ENCODE measurements around the gene ATP6V1A.

The ATP6V1A gene

DNA sequence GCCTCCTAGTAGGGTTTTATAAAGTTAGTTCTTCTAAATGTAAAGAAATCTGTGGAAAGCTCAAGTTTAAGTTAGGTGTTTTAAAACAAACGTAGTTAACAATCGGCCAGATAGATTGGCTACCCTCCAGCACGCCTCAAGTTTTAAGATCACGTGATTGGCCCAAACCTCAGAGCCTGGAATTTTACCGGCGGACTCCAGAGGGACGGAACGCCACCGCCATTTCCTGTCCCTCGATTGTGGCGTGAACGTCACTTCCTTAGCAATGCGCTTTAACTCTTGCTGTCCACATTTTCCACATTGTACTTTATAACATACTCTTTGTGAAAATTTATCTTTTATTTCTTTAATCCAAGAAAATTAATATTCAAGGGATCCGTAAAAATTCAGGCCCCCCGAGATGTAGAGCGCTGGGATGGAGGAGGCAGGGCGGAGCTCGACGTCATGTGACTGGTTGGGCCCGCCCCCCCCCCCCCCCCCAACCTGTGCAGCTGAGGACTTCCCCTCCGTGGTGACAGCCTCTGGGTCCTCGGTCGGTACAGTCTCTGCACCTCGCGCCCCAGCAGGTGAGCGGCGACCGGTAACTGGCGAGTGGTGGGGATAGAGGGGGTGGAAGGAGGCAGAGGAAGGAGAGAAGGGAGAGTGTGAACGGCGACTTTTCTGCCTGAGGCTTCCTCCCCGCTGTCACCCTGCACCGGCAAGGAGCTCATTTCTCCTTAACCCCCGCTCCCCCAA lies at the start of gene ATP6V1A:
TSS of gene ATP6V1A (plus strand) at position 488 of the 735 bp plus-strand sequence. CDS start 31,719 bp downstream, outside the sequence.
- DNase-seq, result peak; percentile 99

DNA sequence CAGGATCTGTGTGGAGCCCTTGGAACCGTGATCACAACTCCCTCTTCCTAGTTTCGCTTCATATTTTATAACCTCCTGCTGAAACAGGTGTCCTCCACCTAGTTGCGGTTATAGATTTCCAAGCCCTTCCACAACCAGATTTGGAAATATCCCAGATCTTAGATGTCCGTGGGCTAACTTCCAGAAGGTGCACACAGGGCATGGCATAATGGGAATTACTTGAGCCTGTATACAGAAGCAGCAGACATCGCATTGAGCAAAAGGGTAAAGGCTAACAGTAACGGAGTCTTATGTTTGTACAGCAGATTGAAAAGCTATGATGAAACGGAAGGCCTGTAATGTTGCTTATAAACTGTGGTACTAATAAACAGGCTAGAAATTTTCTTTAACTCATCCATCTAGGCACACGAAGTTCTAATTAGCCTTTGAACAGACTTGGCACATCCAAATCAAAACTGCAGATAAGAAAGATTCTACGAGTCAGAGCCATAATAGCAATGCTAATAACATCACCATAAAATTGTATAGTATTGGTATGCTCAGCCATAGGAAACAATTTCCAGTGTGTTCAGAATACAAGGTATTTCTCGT lies 49.2 kb upstream of the ATP6V1A start:
- no peak for DNase-seq

DNA sequence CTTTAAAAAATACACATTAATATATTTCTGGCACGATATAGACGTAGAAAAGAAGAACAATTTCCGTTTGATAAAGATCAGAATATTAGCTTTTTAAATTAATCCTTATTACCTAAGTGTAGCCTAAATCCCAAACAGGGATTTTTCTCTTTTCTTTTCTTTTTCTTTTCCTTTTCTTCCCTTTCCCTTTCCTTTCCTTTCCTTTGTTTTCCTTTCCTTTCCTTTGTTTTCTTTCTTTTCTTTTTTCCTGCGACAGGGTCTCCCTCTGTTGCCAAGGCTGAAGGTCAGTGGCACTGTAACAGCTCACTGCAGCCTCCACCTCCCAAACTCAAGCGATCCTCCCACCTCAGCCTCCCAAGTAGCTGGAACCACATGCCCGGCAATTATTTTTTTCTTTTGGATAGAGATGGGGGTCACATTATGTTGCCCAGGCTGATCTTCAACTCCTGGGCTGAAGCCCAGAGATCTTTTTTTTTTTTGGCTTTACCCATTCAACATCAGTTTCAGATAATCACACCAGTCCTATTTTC lies 48.6 kb upstream of the ATP6V1A start:
- DNase-seq, result no peak

DNA sequence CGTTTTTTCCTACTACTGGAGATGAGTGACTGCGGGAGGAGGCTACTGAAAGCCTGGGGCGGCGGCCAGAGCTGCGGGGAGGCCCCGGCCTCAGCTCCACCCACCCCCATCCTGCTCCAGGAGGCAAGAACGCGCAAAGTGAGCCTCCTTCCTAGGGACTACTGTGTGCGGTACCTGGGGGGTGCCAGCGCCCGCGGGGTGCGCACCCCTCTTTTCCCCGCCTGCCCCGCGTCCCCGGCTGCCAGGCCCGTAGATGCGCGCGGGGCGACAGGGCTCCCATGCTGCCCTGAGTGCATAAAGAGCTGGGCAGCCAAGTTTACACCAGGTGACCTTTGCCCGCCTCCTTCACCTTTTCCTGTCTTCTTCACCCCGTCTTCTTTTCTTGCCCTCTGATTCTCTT lies 47.9 kb upstream of the ATP6V1A start:
- DNase-seq, result peak; percentile 15

DNA sequence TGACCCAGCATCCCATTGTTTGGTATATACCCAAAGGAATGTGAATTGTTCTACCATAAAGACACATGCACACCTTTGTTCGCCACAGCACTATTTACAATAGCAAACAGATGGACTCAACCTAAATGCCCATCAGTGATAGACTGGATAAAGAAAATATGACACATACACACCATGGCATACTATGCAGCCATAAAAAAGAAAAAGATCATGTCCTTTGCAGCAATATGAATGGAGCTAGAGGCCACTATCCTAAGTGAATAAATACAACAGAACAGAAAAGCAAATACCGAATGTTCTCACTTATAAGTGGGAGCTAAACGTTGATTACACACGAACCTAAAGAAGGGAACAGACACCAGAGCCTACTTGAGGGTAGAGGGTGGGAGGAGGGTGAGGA lies 39.0 kb upstream of the ATP6V1A start:
- no peak for DNase-seq

DNA sequence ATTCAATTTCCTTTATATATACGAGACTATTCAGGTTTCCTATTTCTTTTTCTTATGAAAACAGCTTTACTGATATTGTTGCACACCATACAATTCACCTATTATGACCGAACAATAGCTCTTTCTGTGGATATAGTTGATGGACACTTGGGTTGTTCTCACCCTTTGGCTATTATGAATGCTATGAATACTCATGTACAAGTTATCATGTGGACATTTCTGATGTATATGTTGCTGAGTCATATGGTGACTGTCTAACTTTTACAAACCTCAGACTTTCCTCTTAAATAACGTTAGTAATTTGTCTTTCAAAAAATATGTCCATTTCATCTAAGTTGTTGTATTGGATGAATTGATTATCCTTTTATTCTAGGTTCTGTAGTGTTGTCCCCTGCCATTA lies 34.7 kb upstream of the ATP6V1A start:
- DNase-seq, result no peak

DNA sequence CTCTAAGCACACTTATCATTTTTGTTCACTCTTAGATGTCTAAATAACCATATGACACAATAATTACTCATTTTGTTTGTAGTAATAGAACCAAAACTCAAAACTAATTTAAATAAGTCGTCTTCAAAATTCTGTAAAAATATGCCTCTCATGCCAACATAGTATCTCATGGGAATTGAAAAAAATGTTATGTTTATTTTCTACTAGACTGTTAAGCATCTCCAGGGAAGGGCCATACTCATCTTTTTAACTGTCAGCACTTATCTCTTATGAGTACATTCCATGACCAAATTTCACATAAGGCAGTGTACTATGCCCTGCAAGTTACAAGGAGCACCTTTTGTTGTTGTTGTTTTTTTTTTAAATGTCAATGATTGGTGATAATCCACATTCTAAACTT lies 32.1 kb upstream of the ATP6V1A start:
- DNase-seq, result no peak

DNA sequence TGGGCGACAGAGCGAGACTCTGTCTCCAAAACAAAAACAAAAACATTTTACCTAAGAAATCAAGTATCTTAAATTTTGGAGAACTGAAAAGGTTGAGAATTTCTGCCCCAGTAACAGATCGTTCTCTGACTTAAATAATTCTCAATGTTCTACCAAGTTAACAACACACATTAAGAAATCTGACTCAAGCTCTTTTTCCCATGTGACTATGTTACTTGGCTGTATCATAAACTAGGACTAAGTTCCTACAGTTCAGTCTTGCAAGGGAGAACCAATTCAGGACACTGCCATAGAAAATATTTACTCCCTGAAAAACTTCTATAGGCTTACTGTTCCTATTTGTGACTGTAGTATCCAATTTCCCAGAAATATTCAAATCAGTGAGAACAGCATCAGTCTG lies 29.5 kb upstream of the ATP6V1A start:
- no peak for DNase-seq

DNA sequence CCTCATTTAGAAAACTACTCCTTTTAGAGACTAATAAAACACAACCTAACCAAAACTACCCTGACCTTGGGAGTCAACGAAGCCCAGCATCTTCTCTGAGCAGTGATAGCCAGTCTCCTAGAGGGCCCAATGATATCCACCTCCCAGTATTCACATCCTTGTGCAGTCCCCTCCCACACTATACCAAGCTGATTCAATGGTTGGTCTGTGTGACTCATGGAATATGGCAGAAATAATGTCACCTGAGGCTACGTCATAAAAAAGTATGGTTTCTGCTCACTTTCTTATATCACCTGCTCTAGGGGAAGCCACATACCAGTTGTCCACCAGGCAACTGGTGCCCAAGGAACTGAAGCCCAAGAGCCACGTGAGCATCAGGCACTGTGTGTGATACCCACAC lies 29.0 kb upstream of the ATP6V1A start:
- no peak for DNase-seq

DNA sequence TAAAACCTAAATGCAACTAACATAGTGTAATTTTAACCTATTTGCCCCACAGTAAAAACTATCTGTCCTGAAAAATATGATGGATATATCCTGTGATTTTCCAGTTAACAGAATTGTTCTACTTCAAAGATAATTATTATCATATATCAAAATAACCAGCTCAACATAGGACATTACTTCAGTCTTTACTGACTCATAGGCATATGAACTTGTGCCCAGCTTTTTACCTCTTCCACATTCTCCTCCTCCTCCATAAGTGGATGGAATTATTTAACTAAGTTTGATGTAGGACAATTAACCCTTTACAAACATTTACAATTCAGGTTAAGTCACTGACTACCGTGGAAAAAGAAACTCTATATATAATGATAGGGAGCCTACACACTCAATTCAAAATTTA lies 27.5 kb upstream of the ATP6V1A start:
- no peak for DNase-seq

DNA sequence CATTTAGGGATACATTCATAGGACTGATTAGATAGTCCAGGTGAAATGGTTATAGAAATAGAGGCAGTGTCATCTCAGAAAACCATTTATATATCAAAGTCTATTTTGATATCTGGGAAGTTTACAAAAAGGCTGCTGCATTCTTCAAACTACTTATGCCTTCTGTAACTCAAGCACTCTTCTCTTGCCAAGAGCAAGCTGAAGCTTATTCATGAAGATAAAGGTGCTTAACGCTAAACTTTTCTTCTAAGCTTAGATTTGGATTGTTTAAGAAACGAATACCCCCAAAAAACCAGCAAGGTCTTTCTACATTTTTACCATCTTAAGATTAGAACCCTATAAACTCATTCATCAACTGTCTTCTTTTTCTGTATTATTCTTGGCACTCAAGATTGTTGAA lies 27.1 kb upstream of the ATP6V1A start:
- DNase-seq, result no peak

DNA sequence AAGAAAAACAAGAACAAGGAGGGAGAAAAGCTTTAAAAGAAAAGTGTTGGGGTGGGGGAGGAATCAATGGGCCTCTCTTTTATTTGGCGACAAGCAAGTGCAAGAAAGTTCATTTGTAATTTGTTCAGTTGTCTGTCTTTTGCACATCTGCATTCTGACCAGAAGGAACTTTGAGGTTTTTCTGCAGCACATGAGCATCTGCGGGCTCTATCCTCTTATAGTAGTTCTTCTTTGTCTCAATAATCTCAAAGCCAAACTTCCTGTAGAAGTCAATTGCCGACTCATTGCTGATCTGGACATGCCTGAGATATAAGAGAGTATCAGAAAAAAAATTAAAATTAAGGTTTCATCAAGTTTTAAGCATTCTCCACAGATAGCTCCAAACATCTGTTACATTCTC lies 25.2 kb upstream of the ATP6V1A start:
- DNase-seq, result no peak

DNA sequence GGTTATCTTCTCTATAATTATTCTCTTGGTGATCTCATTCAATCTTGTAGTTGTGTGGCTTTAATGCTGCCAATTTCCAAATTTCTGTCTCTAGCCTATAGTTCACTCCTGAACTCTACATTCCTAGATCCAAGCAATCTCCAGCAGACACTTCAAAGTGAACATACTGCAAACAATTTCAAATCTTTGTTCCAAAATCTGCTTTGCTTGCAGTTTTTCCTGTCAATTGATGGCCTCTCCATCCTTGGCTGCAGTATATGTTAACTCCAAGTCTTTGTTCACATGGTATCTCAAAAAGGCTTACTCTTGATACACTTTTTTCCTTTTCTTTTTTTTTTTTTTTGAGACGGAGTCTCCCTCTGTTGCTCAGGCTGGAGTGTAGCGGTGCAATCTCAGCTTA lies 18.2 kb upstream of the ATP6V1A start:
- no peak for DNase-seq

DNA sequence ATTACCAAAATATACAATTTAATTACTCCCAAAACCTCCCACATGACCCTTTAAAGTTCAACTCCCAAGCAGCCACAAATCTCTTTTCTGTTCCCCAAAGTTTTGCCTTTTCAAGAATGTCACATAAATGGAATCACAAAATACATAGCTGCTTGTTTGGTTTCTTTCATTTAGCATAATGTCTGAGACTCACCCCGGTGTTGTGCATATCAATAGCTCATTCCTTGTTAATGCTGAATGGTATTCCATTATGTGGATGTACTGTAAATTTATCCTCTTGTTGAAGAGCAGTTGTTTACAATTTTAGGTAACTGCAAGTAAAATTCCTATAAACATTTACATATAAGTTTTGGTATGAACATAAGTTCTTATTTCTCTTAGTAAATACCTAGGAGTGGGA lies 16.3 kb upstream of the ATP6V1A start:
- DNase-seq, result no peak

DNA sequence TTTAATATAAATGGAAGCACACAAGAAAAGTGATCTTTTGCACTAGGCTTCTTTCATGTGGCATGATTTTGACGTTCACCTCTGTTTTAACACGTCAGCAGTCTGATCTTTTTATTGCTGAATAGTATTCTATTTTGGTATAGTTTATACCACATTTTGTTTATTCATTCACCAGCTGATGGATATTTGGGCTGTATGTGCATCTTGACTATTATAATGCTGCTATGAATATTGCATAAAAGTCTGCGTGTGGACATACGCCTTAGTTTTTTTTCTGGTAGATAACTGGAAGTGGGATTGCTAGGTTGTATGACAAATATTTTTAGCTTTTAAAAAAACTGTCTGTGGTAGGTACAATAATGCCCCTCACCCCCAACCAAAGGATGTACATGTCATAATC lies 15.1 kb upstream of the ATP6V1A start:
- no peak for DNase-seq

DNA sequence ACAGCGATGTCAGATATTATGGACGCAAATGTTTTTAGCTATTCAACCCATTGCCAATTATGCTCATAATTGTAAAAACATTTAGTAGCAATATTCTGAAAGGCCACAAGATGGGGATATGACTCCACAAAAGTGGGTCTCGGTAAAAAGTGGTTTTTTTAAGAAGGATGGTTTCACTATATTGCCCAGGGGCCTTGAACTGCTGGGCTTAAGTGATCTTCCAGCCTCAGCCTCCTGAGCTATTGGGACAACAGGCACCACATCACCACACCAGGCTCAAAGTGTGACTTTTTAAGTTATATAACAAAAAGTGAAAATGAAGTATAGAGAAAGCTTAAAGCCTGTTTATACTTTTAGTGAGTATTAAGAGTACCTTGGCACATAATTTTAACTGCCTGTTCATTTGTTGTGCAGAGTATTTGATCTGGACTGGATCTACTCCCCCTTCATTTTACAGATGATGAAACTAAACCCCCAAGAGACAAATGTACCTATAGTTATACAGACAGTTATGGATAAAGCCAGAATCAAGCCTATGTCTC lies 10.2 kb upstream of the ATP6V1A start:
- peak; percentile 89 for DNase-seq

DNA sequence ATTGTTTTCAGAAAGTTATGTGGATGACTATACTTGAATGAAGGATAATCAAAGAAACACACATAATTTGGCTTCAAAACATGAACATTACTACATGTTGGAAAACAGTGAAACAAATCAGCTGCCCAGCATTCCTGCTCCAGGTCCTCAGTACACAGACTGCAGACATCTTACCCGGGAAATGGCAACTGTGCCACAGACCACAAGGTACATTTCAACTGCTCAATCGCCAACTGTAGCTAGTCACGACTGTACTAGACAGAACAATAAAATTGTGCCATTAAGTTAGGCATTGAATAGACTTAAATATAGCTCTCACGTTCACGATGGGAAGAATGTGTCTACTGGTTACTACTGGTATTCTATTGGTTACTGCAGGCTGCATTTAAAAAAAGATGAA lies 5.7 kb upstream of the ATP6V1A start:
- DNase-seq, result no peak

DNA sequence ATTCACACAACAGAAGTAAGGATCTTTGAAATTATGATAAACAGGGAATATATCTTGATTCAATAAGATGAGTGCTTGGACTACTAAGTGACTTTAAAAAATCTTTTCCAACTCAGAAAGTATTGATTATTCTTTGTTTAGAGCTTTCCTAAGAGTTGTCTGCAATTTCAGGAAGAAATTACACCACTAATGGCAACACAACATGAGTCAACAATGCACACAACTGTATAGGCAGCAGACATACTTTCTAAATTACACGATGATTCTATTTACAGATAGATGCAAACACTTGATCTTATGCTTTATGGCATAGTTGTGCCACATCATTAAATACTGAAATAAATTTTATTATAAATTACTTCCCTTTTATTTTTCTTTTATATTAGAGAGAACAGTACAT lies 5.2 kb upstream of the ATP6V1A start:
- DNase-seq, result no peak

DNA sequence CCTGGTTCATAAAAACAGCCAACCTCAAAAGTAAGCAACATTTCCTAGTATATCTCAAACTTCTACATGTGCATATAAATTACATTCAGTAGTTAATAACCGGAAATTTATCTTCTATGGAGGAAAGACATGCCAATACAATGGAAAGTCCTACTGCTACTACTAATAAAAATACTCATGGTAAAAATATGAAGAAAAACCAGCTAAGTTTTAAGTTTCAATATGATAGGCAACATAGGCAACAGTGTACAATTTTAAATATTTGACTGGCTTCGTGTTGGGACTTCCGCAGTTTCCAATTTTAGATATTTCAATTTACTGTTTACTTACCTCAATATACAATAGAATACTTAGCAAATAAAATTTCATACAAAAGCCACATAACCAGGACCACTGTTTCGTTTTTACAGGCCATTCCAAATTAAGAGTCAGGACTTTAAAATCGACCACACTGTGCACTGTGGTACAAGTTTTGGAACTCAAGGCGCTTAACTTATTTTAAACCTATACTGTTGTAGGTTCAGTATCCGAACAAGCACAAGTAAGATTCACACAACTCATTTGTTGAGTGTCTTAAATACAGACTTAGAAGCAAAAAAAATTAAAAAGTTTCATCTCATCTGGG lies 3.7 kb upstream of the ATP6V1A start:
- DNase-seq, result no peak

DNA sequence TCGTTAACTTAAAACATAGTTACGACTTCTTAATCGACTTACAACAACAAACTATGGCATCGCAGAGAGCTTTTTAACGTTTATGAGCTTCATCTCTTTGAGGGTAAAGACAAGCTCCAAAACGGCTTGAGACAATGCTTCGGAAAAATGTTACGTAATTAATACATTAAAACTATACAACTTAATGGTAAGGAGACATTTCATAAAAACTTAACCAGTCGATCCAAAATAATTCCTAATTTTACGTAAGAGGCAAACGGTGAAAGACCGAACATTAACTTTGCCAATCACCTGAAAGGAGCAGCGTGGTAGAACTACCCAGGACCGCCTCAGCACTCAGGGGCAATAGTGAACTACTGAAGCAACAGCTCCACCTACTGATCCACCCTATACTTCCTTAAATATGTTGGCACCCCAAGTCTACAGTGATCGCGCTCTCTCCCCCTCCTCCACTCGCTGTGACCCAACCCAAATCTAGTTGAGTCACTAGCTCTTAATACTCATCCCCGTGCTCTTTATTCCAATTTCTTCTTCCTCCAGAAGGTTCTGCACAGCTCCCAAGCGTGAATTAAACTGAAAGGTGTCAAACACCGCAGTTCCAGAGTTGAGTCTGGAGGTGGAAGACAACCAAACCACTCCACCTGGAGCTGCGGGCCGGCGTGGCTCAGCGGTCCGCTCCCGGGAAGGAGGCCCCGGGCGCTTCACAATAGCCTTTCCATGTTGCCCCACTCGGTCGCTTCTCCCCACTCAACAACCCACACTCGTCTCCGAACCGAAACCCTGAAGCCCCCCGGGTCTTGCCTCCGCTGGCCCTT lies 1.7 kb upstream of the ATP6V1A start:
- DNase-seq, result peak; percentile 92

DNA sequence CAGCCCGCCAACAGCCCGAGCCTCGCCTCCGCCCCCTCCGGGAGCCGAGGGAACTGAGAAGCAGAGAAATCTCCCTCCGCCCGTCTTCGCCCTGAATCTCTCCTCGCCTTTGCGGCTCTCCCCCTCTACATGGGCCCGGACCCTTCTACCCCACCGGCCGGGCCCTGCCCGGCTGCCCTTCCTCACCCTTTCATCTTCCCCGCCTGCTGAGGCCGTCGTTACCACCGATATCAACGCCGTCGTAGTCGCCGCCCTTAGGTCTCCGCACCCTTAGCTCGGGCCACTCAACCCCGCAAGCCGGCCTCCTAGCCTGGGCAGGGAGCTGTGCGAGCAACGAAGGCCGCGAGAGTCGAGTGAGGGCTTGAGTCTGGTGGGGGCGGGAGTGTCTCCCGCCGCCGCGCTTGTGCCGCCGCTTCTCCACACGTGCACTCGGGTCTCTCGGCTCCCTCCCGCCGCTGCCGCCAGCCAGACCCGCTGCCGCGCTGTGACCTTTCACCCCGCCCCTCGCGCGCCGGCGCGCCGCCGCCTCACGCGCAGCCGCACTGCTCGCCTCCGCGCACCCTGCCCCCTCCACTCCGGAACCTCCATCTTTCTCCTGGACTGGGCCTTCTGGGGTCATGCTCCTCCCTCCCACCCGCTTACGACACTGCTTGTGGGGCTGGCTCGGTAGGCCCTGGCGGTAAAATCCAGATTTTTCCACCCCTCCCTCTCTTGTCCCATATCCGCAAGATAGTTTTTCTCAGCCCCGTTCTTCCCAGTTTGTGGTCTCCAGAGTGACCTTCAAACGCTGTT lies 883 bp upstream of the ATP6V1A start, which contains the start of gene NAA50:
TSS of gene NAA50 (minus strand) at position 494 of the 792 bp plus-strand sequence. CDS start at position 194, 300 bp downstream.
- DNase-seq, result peak; percentile 98

Measured in eye (tissue), 1 donor.